Measurements from ENCODE around the gene AHCYL2. TPM values are rescaled to one million over a fixed set of nuclear protein-coding genes. Genes with fewer than 3 reads are reported as not detected.

Gene AHCYL2
- total and polyA plus RNA-seq, 2 donors (not counting 3 experiments of a cell fraction or from before 2014, with no cell fraction given) = 10.8 to 13.5 TPM

DNA sequence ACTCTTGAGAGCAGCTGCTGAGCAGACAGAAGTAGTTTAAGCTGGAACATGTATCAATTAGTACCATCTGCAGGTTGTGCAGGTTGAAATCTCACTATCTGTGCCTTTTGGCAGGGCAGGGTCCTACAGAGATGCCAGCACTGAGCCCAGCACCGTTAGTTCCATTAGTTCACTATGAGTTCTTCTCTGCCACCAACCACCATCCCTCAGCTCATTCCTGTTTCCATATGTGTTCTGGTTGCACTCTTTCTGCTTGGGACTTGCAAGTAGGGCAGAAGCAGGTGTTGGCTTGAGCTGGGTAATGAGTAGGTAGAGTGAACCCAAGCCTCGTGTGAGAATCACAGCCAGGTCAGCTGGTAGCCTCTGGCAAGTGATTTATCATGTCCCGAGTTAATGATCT, 33.6 kb upstream of the AHCYL2 start:
- Histone ChIP-seq H3K4me1 (ENCODE audit: control insufficient read depth, extremely low read depth, insufficient read depth, low read length) (peaks cover 4% of the 10 kb centered on the region), H3K4me2 (ENCODE audit: insufficient read depth, low read length) (no peak overlapping the region), H3K9ac (replicated peaks; ENCODE audit: extremely low read depth, insufficient read depth, low read length) (no peak overlapping the region), H3K27me3 (ENCODE audit: control insufficient read depth in 2 of 2, insufficient read depth in 2 of 2, low read length in 2 of 2) (peaks cover 3 to 8% of the 10 kb centered on the region in 2 experiments), H4K20me1 (replicated peaks; ENCODE audit: control insufficient read depth, extremely low read depth, insufficient read depth, low read length) (no peaks in the 10 kb centered on the region), H3K79me2 (ENCODE audit: control insufficient read depth, insufficient read depth, low read length) (no peaks in the 10 kb centered on the region), H3K27ac (ENCODE audit: insufficient read depth, low read depth, low read length) (no peak overlapping the region), H3K9me3 (replicated peaks; ENCODE audit: control insufficient read depth, insufficient read depth, low read length) (no peaks in the 10 kb centered on the region), H3K4me3 (replicated peaks in 1 of 3; ENCODE audit: insufficient read depth in 1 of 3, low read depth in 1 of 3, low read length in 3 of 3) (no peak overlapping the region), H3K36me3 (ENCODE audit: control insufficient read depth in 2 of 2, extremely low read depth in 1 of 2, insufficient read depth in 2 of 2, low read length in 2 of 2) (no peaks in the 10 kb centered on the region), H3K9me1 (replicated peaks; ENCODE audit: control insufficient read depth, extremely low read depth, insufficient read depth, low read length) (no peaks in the 10 kb centered on the region), H2AFZ (ENCODE audit: low read depth, low read length) (no peak overlapping the region)
- dilution Hi-C loops (cut with MboI; ENCODE audit: extremely low pct_ligation_motif_present, low sequenced_read_pairs) = no loop called here
- BruUV-seq (replicated peaks) = no TSS peak
- FAIRE-seq (no peak), DNase-seq (ENCODE audit: low read depth, low spot score) (no peak)
- CTCF ChIA-PET = interaction anchor here (1.9 to 3.9 kb wide), 2 partner anchors 19 to 28 kb away, joined by 7 to 32 read pairs; no protein-coding TSS in a partner anchor
- intact Hi-C loops (cut with micrococcal nuclease) = no loop called here
- TF ChIP-seq POLR2AphosphoS5 (IDR thresholded peaks at IDR 0.05; ENCODE audit: insufficient read depth, low read depth, low read length) (no peak), GATA2 (IDR thresholded peaks at IDR 0.05; ENCODE audit: insufficient read depth, insufficient read length, low read depth, low read length) (no peak), FOS (IDR thresholded peaks at IDR 0.05; ENCODE audit: borderline replicate concordance, insufficient read depth, low read length) (no peak), EZH2 (IDR thresholded peaks at IDR 0.05; ENCODE audit: borderline replicate concordance, low read depth, low read length, severe bottlenecking) (no peak), MYC (IDR thresholded peaks at IDR 0.05; ENCODE audit: low read depth, low read length) (no peak), JUN (IDR thresholded peaks at IDR 0.05; ENCODE audit: borderline replicate concordance, insufficient read depth, insufficient read length, low read depth) (no peak)
- TF ChIP-seq, protein P1, sequence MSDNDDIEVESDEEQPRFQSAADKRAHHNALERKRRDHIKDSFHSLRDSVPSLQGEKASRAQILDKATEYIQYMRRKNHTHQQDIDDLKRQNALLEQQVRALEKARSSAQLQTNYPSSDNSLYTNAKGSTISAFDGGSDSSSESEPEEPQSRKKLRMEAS (IDR thresholded peaks at IDR 0.05; ENCODE audit: insufficient read depth, insufficient read length) = no peak
- POLR2A ChIA-PET = no interaction called here

DNA sequence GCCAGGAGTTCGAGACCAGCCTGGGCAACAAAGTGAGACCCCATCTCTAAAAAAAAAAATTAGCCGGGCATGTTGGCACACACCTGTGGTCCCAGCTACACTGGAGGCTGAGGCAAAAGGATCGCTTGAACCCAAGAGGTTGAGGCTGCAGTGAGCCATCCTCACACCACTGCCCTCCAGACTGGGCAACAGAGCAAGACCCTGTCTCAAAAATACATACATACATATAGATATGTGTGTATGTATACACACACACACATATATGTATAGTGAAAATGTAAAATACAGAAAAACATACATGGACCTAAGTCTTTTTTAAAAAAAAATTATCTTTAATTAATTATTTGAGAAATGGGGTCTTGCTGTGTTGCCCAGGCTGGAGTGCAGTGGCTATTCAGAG, 30.9 kb upstream of the AHCYL2 start:
- no peak overlapping the region for H3K4me2 ChIP-seq (ENCODE audit: insufficient read depth, low read length)
- CTCF ChIA-PET = interaction anchor here (0.6 to 3.1 kb wide), 5 partner anchors 17 to 231 kb away, joined by 3 to 20 read pairs (median 3); no protein-coding TSS in a partner anchor
- DNase-seq (ENCODE audit: low read depth, low spot score) (no peak), FAIRE-seq (no peak)
- no peak overlapping the region for H3K27ac ChIP-seq (ENCODE audit: insufficient read depth, low read depth, low read length)
- H3K79me2 ChIP-seq (ENCODE audit: control insufficient read depth, insufficient read depth, low read length) = no peaks in the 10 kb centered on the region
- dilution Hi-C loops (cut with MboI; ENCODE audit: extremely low pct_ligation_motif_present, low sequenced_read_pairs) (no loop called here), intact Hi-C loops (cut with micrococcal nuclease) (no loop called here)
- TF ChIP-seq MYC (IDR thresholded peaks at IDR 0.05; ENCODE audit: low read depth, low read length) = no peak
- TF ChIP-seq POLR2AphosphoS5 (IDR thresholded peaks at IDR 0.05; ENCODE audit: insufficient read depth, low read depth, low read length) = no peak
- no peak for TF ChIP-seq JUN (IDR thresholded peaks at IDR 0.05; ENCODE audit: borderline replicate concordance, insufficient read depth, insufficient read length, low read depth)
- TF ChIP-seq, protein P2, sequence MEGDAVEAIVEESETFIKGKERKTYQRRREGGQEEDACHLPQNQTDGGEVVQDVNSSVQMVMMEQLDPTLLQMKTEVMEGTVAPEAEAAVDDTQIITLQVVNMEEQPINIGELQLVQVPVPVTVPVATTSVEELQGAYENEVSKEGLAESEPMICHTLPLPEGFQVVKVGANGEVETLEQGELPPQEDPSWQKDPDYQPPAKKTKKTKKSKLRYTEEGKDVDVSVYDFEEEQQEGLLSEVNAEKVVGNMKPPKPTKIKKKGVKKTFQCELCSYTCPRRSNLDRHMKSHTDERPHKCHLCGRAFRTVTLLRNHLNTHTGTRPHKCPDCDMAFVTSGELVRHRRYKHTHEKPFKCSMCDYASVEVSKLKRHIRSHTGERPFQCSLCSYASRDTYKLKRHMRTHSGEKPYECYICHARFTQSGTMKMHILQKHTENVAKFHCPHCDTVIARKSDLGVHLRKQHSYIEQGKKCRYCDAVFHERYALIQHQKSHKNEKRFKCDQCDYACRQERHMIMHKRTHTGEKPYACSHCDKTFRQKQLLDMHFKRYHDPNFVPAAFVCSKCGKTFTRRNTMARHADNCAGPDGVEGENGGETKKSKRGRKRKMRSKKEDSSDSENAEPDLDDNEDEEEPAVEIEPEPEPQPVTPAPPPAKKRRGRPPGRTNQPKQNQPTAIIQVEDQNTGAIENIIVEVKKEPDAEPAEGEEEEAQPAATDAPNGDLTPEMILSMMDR (IDR thresholded peaks at IDR 0.05; ENCODE audit: extremely low read depth in 1 of 2, insufficient read depth in 1 of 2, low read depth in 1 of 2, low read length in 2 of 2) = no peak
- TF ChIP-seq POLR2A (IDR thresholded peaks at IDR 0.05; ENCODE audit: low read depth, low read length) = no peak
- TF ChIP-seq EZH2 (IDR thresholded peaks at IDR 0.05; ENCODE audit: borderline replicate concordance, low read depth, low read length, severe bottlenecking) = no peak
- TF ChIP-seq, protein P1 (IDR thresholded peaks at IDR 0.05; ENCODE audit: insufficient read depth, insufficient read length) = no peak
- no peak for TF ChIP-seq FOS (IDR thresholded peaks at IDR 0.05; ENCODE audit: borderline replicate concordance, insufficient read depth, low read length)
- TF ChIP-seq GATA2 (IDR thresholded peaks at IDR 0.05; ENCODE audit: insufficient read depth, insufficient read length, low read depth, low read length) = no peak
- H3K9ac ChIP-seq (replicated peaks; ENCODE audit: extremely low read depth, insufficient read depth, low read length) = no peak overlapping the region
- no peak overlapping the region for H2AFZ ChIP-seq (ENCODE audit: low read depth, low read length)
- no peak overlapping the region for H3K4me3 ChIP-seq (replicated peaks in 1 of 3; ENCODE audit: insufficient read depth in 1 of 3, low read depth in 1 of 3, low read length in 3 of 3)
- H3K27me3 ChIP-seq (ENCODE audit: control insufficient read depth in 2 of 2, insufficient read depth in 2 of 2, low read length in 2 of 2) = peaks cover 0 to 3% of the 10 kb centered on the region in 2 experiments
- BruUV-seq (replicated peaks) = no TSS peak
- POLR2A ChIA-PET = no interaction called here
- no peaks in the 10 kb centered on the region for H3K36me3 ChIP-seq (ENCODE audit: control insufficient read depth in 2 of 2, extremely low read depth in 1 of 2, insufficient read depth in 2 of 2, low read length in 2 of 2)
- peaks cover 4% of the 10 kb centered on the region for H3K4me1 ChIP-seq (ENCODE audit: control insufficient read depth, extremely low read depth, insufficient read depth, low read length)
- no peaks in the 10 kb centered on the region for H3K9me1 ChIP-seq (replicated peaks; ENCODE audit: control insufficient read depth, extremely low read depth, insufficient read depth, low read length)
- H4K20me1 ChIP-seq (replicated peaks; ENCODE audit: control insufficient read depth, extremely low read depth, insufficient read depth, low read length) = no peaks in the 10 kb centered on the region
- H3K9me3 ChIP-seq (replicated peaks; ENCODE audit: control insufficient read depth, insufficient read depth, low read length) = no peaks in the 10 kb centered on the region
